GM12878 (cell line): ENCODE results near the gene XPNPEP2. TPM values are rescaled to one million over a fixed set of nuclear protein-coding genes. Genes with fewer than 3 reads are reported as not detected.

Source experiments
- ATAC-seq: fragments of 200-7000 bp; cut with Tn5 transposase; 3 replicates; pipeline ENCODE4 v1.9.1; 2020; ENCODE audit warnings: mild to moderate bottlenecking, moderate library complexity
- BruUV-seq: library from RNA; stranded (reverse); fragments of 400-500 nt; replicated peaks from 2 replicates; lab custom pipeline; 2021; lab: Mats Ljungman, UMichigan
- CTCF ChIA-PET: fragments of 300-600 bp; sonication (Branson Sonifier 250); formaldehyde crosslinking; extraction: SDS; loops from one replicate; lab custom pipeline; 2021; ENCODE audit warnings: inconsistent platforms; lab: Yijun Ruan, JAX
- POLR2A ChIA-PET: fragments of 350-600 bp; formaldehyde crosslinking; extraction: SDS; loops from one replicate; lab custom pipeline; 2021; ENCODE audit warnings: inconsistent platforms; lab: Charles Lee
- RAD21 ChIA-PET: fragments of 300-600 bp; sonication (Branson Sonifier 250); formaldehyde crosslinking; loops from one replicate; lab custom pipeline; 2023; ENCODE audit warnings: antibody characterized with exemption; ENCODE audit not compliant: unreplicated experiment; lab: Charles Lee
- SMC1A ChIA-PET: fragments of 300-600 bp; sonication (Branson Sonifier 250); formaldehyde crosslinking; loops from one replicate; lab custom pipeline; 2023; ENCODE audit not compliant: unreplicated experiment, uncharacterized antibody; lab: Charles Lee
- DNase-seq: peaks from one replicate; pipeline ENCODE4 v3.0.0-alpha.2; 2011; ENCODE audit warnings: low read depth, low spot score
- FAIRE-seq: peaks from 3 replicates; lab custom pipeline; 2011; peaks lifted over from hg19 to GRCh38; lab: Jason Lieb, UNC
- H2AFZ ChIP-seq: 2 replicates; pipeline ENCODE4 v1.6.0; 2011; ENCODE audit warnings: low read depth, low read length, control low read depth; ENCODE audit not compliant: control insufficient read depth
- H3K27ac ChIP-seq: 2 replicates; pipeline ENCODE4 v1.5.1; 2011; ENCODE audit warnings: control low read depth; ENCODE audit not compliant: control insufficient read depth, insufficient read depth
- H3K27me3 ChIP-seq, 2 experiments: replicated peaks in 1 of 2; 2 replicates each; pipeline versions ENCODE4 v1.6.0 to v1.6.1; 2011; ENCODE audit warnings: low read length in 1 of 2; ENCODE audit not compliant: control insufficient read depth in 2 of 2, insufficient read depth in 2 of 2
- H3K36me3 ChIP-seq, 2 experiments: 2 replicates each; pipeline ENCODE4 v1.5.1; 2011; ENCODE audit warnings: low read length in 1 of 2; ENCODE audit not compliant: control insufficient read depth in 2 of 2, insufficient read depth in 2 of 2
- H3K4me1 ChIP-seq: 2 replicates; pipeline ENCODE4 v1.6.1; 2011; ENCODE audit warnings: mild to moderate bottlenecking, low read length, moderate library complexity, mixed read lengths; ENCODE audit not compliant: control insufficient read depth, insufficient read depth
- H3K4me2 ChIP-seq: 2 replicates; pipeline ENCODE4 v1.6.0; 2011; ENCODE audit warnings: control low read depth; ENCODE audit not compliant: control insufficient read depth, insufficient read depth
- H3K4me3 ChIP-seq: fragments of 200-600 bp; sonication (generic); 2 replicates; pipeline ENCODE4 v1.5.1; 2016
- H3K79me2 ChIP-seq: 2 replicates; pipeline ENCODE4 v1.6.0; 2011; ENCODE audit warnings: low read length; ENCODE audit not compliant: control insufficient read depth, insufficient read depth
- H3K9ac ChIP-seq: 2 replicates; pipeline ENCODE4 v1.8.0; 2011; ENCODE audit warnings: low read length, control low read depth, mixed read lengths; ENCODE audit not compliant: control insufficient read depth, insufficient read depth
- H3K9me3 ChIP-seq: replicated peaks from 3 replicates; pipeline ENCODE4 v1.5.1; 2011; ENCODE audit warnings: mild to moderate bottlenecking, low read length; ENCODE audit not compliant: control insufficient read depth, insufficient read depth
- H4K20me1 ChIP-seq: 2 replicates; pipeline ENCODE4 v1.6.0; 2011; ENCODE audit not compliant: control insufficient read depth, insufficient read depth
- ATF7 ChIP-seq: fragments of 450-650 bp; IDR thresholded peaks from 2 replicates; pipeline ENCODE4 v1.6.1; 2016; ENCODE audit warnings: low read depth, mild to moderate bottlenecking
- BACH1 ChIP-seq: fragments of 450-650 bp; IDR thresholded peaks from 2 replicates; pipeline ENCODE4 v1.6.1; 2017; ENCODE audit warnings: mild to moderate bottlenecking, borderline replicate concordance
- CEBPB ChIP-seq, 2 experiments: fragments of 150-350 bp in 1 of 2; IDR thresholded peaks; 2 replicates each; pipeline ENCODE4 v1.6.1; 2012 to 2014; ENCODE audit warnings: low read depth in 2 of 2, low read length in 2 of 2, borderline replicate concordance in 1 of 2, inconsistent platforms in 1 of 2
- CHD2 ChIP-seq: IDR thresholded peaks from 2 replicates; pipeline ENCODE4 v1.6.1; 2011; ENCODE audit warnings: low read depth, low read length, improper control_type of control experiment, borderline replicate concordance
- CHD4 ChIP-seq: fragments of 200-600 bp; sonication (generic); IDR thresholded peaks from 2 replicates; pipeline ENCODE4 v1.6.1; 2016; ENCODE audit warnings: mild to moderate bottlenecking
- IKZF1 ChIP-seq: fragments of 450-650 bp; conservative IDR thresholded peaks from 2 replicates; pipeline ENCODE4 v1.6.1; 2017; ENCODE audit warnings: antibody characterized with exemption, mild to moderate bottlenecking
- IKZF2 ChIP-seq, 2 experiments: fragments of 450-650 bp; IDR thresholded peaks; 2 replicates each; pipeline ENCODE4 v1.6.1; 2017; ENCODE audit warnings: mild to moderate bottlenecking in 2 of 2, moderate library complexity in 2 of 2
- MXI1 ChIP-seq: fragments of 150-350 bp; IDR thresholded peaks from 2 replicates; pipeline ENCODE4 v1.6.1; 2011; ENCODE audit warnings: low read depth, mild to moderate bottlenecking, inconsistent platforms, low read length, improper control_type of control experiment
- NFYA ChIP-seq: IDR thresholded peaks from 2 replicates; pipeline ENCODE4 v1.6.1; 2011; ENCODE audit warnings: low read depth, mild to moderate bottlenecking, low read length, improper control_type of control experiment, borderline replicate concordance
- NRF1 ChIP-seq: conservative IDR thresholded peaks from 2 replicates; pipeline ENCODE4 v1.6.1; 2011; ENCODE audit warnings: mild to moderate bottlenecking, low read depth, low read length, improper control_type of control experiment
- PML ChIP-seq: IDR thresholded peaks from 2 replicates; pipeline ENCODE4 v1.6.1; 2012; ENCODE audit warnings: low read length, inconsistent platforms
- RBBP5 ChIP-seq: fragments of 200-600 bp; sonication (generic); conservative IDR thresholded peaks from 2 replicates; pipeline ENCODE4 v1.6.1; 2016
- WGBS: methylation state at CpG from one replicate; pipeline ENCODE4 v1.1.6; 2016; ENCODE audit warnings: low lambda C conversion rate; ENCODE audit not compliant: insufficient replicate concordance, insufficient coverage; ENCODE audit errors: missing lambda C conversion rate; 5-methylcytosine and 5-hydroxymethylcytosine counted together
- in situ Hi-C: fragments of 300-500 bp; cut with MboI; formaldehyde crosslinking; loops from 9 replicates; pipeline ENCODE4 v1.14.3; 2018; ENCODE audit warnings: mixed read lengths
- intact Hi-C: fragments of 100-400 bp; cut with micrococcal nuclease; formaldehyde crosslinking; loops from one replicate; pipeline ENCODE4 v1.14.2; 2022; ENCODE audit not compliant: unreplicated experiment
- polyA plus RNA-seq, 11 experiments: library from polyadenylated mRNA; depleted of rRNA in 4 of 11; unstranded in 6 of 11; stranded (reverse) in 5 of 11; fragments of >200 nt; fragmentation: Nextera tagmentation in 4 of 11; fragmentation: Illumina TruSeq in 1 of 11; extraction: Ambion mirVana in 4 of 11; extraction: Trizol in 1 of 11; gene quantifications; 1 replicate in 1 of 11; 2 replicates in 10 of 11; pipeline versions ENCODE4 v1.2.1 to v1.2.3, GENCODE V29; 2011 to 2016; ENCODE audit warnings: inconsistent platforms in 2 of 11, missing spikeins in 2 of 11, low read depth in 1 of 11
- total RNA-seq, 4 experiments: library from RNA; depleted of rRNA in 3 of 4; stranded (reverse); fragments of >200 nt in 3 of 4; fragmentation: Illumina TruSeq in 1 of 4; extraction: Trizol in 1 of 4; gene quantifications; 2 replicates each; pipeline versions ENCODE4 v1.2.1 to v1.2.3, GENCODE V29; 2013 to 2021
- TF ChIP-seq, protein P1 (sequence below): IDR thresholded peaks from 2 replicates; pipeline ENCODE4 v1.6.1; 2011; ENCODE audit warnings: mild to moderate bottlenecking, low read depth, low read length, moderate library complexity; ENCODE audit not compliant: insufficient replicate concordance
- TF ChIP-seq, protein P2 (sequence below), 3 experiments: IDR thresholded peaks in 2 of 3; conservative IDR thresholded peaks in 1 of 3; 2 replicates each; pipeline ENCODE4 v1.5.1; 2011; ENCODE audit warnings: low read depth in 3 of 3, low read length in 3 of 3, mild to moderate bottlenecking in 3 of 3, control low read depth in 2 of 3, moderate library complexity in 2 of 3, inconsistent platforms in 1 of 3, mixed read lengths in 1 of 3; ENCODE audit not compliant: control insufficient read depth in 2 of 3, insufficient read depth in 1 of 3; ENCODE audit errors: extremely low read depth in 1 of 3
- TF ChIP-seq, protein P3 (sequence below): fragments of 450-650 bp; IDR thresholded peaks from 2 replicates; pipeline ENCODE4 v1.6.1; 2016; ENCODE audit warnings: mild to moderate bottlenecking
- TF ChIP-seq, protein P4 (sequence below): fragments of 450-650 bp; conservative IDR thresholded peaks from 2 replicates; pipeline ENCODE4 v1.6.1; 2017; ENCODE audit warnings: mild to moderate bottlenecking, moderate library complexity

XPNPEP2 gene
- total and polyA plus RNA-seq, 10 of the 15 experiments (the other 5 are each of a cell fraction or from before 2014, with no cell fraction given) = 0.04 to 0.37 (median 0.15) TPM

DNA sequence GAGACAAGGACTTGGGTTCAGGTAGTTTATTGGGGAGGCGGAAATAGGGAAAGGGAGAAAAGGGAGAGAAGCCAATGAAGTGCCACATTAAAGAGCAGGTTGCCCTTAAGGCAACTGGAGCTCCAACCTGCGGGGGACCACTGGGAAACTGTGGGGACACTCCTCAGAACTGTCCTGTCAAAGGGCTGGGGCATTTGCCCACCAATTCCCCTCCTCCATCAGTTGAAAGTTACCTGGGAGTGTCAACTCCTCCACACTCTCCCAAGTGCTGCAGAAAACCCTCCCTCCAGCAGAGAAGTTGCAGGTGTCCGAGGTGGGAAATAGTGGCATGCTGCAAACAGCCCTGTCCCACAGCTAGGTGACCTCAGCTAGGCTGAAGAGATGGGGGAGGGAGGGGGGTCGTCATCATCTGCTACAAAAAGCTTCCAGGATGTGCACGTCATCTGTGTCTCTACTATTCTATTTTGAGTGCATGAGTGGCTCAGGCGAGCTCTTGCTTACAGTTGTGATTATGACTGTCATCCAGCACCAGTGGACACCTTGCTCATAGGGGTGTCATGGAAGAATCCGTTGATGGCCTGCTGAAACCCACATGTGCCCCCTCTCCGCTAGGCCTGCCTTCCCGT is 41.5 kb upstream of the XPNPEP2 start:
- in situ Hi-C loops = no loop called here
- RAD21 ChIA-PET = no interaction called here
- Histone ChIP-seq H3K36me3 (no peaks in the 10 kb centered on the region), H2AFZ (no peak overlapping the region), H3K4me3 (no peak overlapping the region), H3K79me2 (no peaks in the 10 kb centered on the region), H4K20me1 (no peaks in the 10 kb centered on the region), H3K4me1 (no peaks in the 10 kb centered on the region), H3K9ac (no peak overlapping the region), H3K9me3 (no peaks in the 10 kb centered on the region; the same call in 2 of the 3 replicates), H3K4me2 (no peak overlapping the region), H3K27ac (no peak overlapping the region), H3K27me3 (0 out of 4 replicates have a peak, but pooled peaks cover 0 to 3% of the 10 kb centered on the region in 2 experiments)
- no peak for DNase-seq
- WGBS = 8% methylated on average over 9 of the region's 9 CpGs
- FAIRE-seq = no peak
- intact Hi-C loops = no loop called here
- POLR2A ChIA-PET = interaction anchor here (0.6 kb wide), 1 partner anchor 586 kb away, joined by 4 read pairs; no protein-coding TSS in a partner anchor
- CTCF ChIA-PET = no interaction called here
- no peak for ATAC-seq
- no TSS peak for BruUV-seq
- SMC1A ChIA-PET = no interaction called here
- TF ChIP-seq NFYA (no peak), CEBPB (IDR thresholded peaks at IDR 0.05; ENCODE audit: borderline replicate concordance in 1 of 2, low read depth in 2 of 2, low read length in 2 of 2) (no peak), ATF7 (no peak), CHD4 (no peak), CHD2 (no peak), RBBP5 (no peak), IKZF1 (no peak), IKZF2 (IDR thresholded peaks at IDR 0.05) (no peak), NRF1 (no peak), BACH1 (no peak), MXI1 (no peak), PML (no peak)
- TF ChIP-seq, protein P1, sequence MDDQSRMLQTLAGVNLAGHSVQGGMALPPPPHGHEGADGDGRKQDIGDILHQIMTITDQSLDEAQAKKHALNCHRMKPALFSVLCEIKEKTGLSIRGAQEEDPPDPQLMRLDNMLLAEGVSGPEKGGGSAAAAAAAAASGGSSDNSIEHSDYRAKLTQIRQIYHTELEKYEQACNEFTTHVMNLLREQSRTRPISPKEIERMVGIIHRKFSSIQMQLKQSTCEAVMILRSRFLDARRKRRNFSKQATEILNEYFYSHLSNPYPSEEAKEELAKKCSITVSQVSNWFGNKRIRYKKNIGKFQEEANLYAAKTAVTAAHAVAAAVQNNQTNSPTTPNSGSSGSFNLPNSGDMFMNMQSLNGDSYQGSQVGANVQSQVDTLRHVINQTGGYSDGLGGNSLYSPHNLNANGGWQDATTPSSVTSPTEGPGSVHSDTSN = no peak
- TF ChIP-seq, protein P2, sequence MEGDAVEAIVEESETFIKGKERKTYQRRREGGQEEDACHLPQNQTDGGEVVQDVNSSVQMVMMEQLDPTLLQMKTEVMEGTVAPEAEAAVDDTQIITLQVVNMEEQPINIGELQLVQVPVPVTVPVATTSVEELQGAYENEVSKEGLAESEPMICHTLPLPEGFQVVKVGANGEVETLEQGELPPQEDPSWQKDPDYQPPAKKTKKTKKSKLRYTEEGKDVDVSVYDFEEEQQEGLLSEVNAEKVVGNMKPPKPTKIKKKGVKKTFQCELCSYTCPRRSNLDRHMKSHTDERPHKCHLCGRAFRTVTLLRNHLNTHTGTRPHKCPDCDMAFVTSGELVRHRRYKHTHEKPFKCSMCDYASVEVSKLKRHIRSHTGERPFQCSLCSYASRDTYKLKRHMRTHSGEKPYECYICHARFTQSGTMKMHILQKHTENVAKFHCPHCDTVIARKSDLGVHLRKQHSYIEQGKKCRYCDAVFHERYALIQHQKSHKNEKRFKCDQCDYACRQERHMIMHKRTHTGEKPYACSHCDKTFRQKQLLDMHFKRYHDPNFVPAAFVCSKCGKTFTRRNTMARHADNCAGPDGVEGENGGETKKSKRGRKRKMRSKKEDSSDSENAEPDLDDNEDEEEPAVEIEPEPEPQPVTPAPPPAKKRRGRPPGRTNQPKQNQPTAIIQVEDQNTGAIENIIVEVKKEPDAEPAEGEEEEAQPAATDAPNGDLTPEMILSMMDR (IDR thresholded peaks at IDR 0.05 in 2 of 3, conservative IDR thresholded peaks at IDR 0.05 in 1 of 3; ENCODE audit: control insufficient read depth in 2 of 3, extremely low read depth in 1 of 3, insufficient read depth in 1 of 3, low read depth in 3 of 3, low read length in 3 of 3) = no peak
- TF ChIP-seq, protein P3, sequence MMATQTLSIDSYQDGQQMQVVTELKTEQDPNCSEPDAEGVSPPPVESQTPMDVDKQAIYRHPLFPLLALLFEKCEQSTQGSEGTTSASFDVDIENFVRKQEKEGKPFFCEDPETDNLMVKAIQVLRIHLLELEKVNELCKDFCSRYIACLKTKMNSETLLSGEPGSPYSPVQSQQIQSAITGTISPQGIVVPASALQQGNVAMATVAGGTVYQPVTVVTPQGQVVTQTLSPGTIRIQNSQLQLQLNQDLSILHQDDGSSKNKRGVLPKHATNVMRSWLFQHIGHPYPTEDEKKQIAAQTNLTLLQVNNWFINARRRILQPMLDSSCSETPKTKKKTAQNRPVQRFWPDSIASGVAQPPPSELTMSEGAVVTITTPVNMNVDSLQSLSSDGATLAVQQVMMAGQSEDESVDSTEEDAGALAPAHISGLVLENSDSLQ = no peak
- TF ChIP-seq, protein P4, sequence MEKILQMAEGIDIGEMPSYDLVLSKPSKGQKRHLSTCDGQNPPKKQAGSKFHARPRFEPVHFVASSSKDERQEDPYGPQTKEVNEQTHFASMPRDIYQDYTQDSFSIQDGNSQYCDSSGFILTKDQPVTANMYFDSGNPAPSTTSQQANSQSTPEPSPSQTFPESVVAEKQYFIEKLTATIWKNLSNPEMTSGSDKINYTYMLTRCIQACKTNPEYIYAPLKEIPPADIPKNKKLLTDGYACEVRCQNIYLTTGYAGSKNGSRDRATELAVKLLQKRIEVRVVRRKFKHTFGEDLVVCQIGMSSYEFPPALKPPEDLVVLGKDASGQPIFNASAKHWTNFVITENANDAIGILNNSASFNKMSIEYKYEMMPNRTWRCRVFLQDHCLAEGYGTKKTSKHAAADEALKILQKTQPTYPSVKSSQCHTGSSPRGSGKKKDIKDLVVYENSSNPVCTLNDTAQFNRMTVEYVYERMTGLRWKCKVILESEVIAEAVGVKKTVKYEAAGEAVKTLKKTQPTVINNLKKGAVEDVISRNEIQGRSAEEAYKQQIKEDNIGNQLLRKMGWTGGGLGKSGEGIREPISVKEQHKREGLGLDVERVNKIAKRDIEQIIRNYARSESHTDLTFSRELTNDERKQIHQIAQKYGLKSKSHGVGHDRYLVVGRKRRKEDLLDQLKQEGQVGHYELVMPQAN = no peak
